Sciatic nerve (tissue), 2 donors: ENCODE data around the gene LIPT1. TPM values are rescaled to one million over a fixed set of nuclear protein-coding genes. Genes with fewer than 3 reads are reported as not detected.
"Not testable (repeated sequence)": the region's sequence is repeated elsewhere in the genome, so short reads cannot be mapped to it uniquely, and the experiment has no call there.

ENCODE experiments used
- ATAC-seq: fragments of 200-7000 bp; cut with Tn5 transposase; one replicate; pipeline ENCODE4 v1.9.1; 2020; ENCODE audit warnings: mild to moderate bottlenecking, moderate library complexity
- DNase-seq: peaks from one replicate; pipeline ENCODE4 v3.0.0-alpha.2; 2020; ENCODE audit warnings: low spot score
- intact Hi-C: fragments of 100-400 bp; cut with DNase I; formaldehyde crosslinking; loops from one replicate; pipeline ENCODE4 v1.14.2; 2022
- total RNA-seq: library from RNA; stranded (reverse); fragmentation: NEBNext Ultra II Directional; extraction: Animal tissue kit (Norgen Biotek cat#: 25700); gene quantifications from one replicate; pipeline ENCODE4 v1.2.1, GENCODE V29; 2021
- donor health status: DM: no; HTN: no; CAD: no.
- donor health status: DM: no; HTN: no; CAD: no.

LIPT1 gene
- total RNA-seq = 12.1 TPM

- ATAC-seq (peak; percentile 100), DNase-seq (peak; percentile 96)
- intact Hi-C loops = no loop called here
These were observed at the start of gene LIPT1, which contains the start of gene TSGA10 for GRCh38 chr2:99154643-99155536. TSS of gene LIPT1 (plus strand) at chr2:99154967. CDS start at chr2:99161958, 6,991 bp downstream. TSS of gene TSGA10 (minus strand) at chr2:99154942. CDS start at chr2:99109439, 45,503 bp downstream.

GRCh38 chr2:99106913-99107312, 47.9 kb upstream of the LIPT1 start:
- ATAC-seq (no peak), DNase-seq (no peak)
- intact Hi-C loops = no loop called here

GRCh38 chr2:99111236-99111635, 43.5 kb upstream of the LIPT1 start:
- no peak for DNase-seq
- ATAC-seq = no peak
- intact Hi-C loops = no loop called here

- intact Hi-C loops = no loop called here
- DNase-seq = no peak
These were observed 42.8 kb upstream of the LIPT1 start for GRCh38 chr2:99111945-99112344.

GRCh38 chr2:99112617-99113016, 42.1 kb upstream of the LIPT1 start:
- ATAC-seq (no peak), DNase-seq (no peak)
- intact Hi-C loops = no loop called here

More at GRCh38 chr2:99111945-99112344, 42.8 kb upstream of the LIPT1 start:
- no peak for ATAC-seq

GRCh38 chr2:99127981-99128380, 26.8 kb upstream of the LIPT1 start:
- peak; percentile 90 for ATAC-seq
- intact Hi-C loops = no loop called here

GRCh38 chr2:99135044-99135556, 19.7 kb upstream of the LIPT1 start:
- ATAC-seq, intact Hi-C loops, DNase-seq: not testable (repeated sequence)

More at GRCh38 chr2:99127981-99128380, 26.8 kb upstream of the LIPT1 start:
- DNase-seq = no peak

GRCh38 chr2:99139003-99139402, 15.8 kb upstream of the LIPT1 start:
- intact Hi-C loops = no loop called here
- no peak for DNase-seq
- ATAC-seq = no peak

- intact Hi-C loops = no loop called here
- no peak for ATAC-seq
- DNase-seq = no peak
These were observed 14.5 kb upstream of the LIPT1 start for GRCh38 chr2:99140056-99140859.

GRCh38 chr2:99140860-99141109, 14.0 kb upstream of the LIPT1 start:
- no peak for DNase-seq
- peak; percentile 70 for ATAC-seq
- intact Hi-C loops = no loop called here

- intact Hi-C loops = no loop called here
- DNase-seq (peak; percentile 96), ATAC-seq (peak; percentile 99)
These were observed 13.4 kb upstream of the LIPT1 start, which contains the start of gene C2orf15 for GRCh38 chr2:99141110-99142108. TSS of gene C2orf15 (plus strand) at chr2:99141707. CDS start at chr2:99150559, 8,852 bp downstream.

GRCh38 chr2:99150706-99151105, 4.1 kb upstream of the LIPT1 start:
- intact Hi-C loops = no loop called here
- no peak for ATAC-seq
- DNase-seq = no peak

- intact Hi-C loops = no loop called here
These were observed 2.4 kb upstream of the LIPT1 start for GRCh38 chr2:99152199-99152895.

GRCh38 chr2:99153921-99154604, 704 bp upstream of the LIPT1 start:
- intact Hi-C loops = no loop called here
- no peak for DNase-seq
- peak; percentile 6 for ATAC-seq

More at GRCh38 chr2:99152199-99152895, 2.4 kb upstream of the LIPT1 start:
- no peak for ATAC-seq
- DNase-seq = no peak

GRCh38 chr2:99156891-99157290, 2.1 kb downstream of the LIPT1 start:
- ATAC-seq (no peak), DNase-seq (no peak)
- intact Hi-C loops = no loop called here

- ATAC-seq (no peak), DNase-seq (no peak)
- intact Hi-C loops = no loop called here
These were observed 3.8 kb downstream of the LIPT1 start for GRCh38 chr2:99158599-99158998.

GRCh38 chr2:99159594-99159993, 4.8 kb downstream of the LIPT1 start:
- no peak for ATAC-seq
- intact Hi-C loops = no loop called here
- no peak for DNase-seq
